HFFc6 (cell line): Measurements from ENCODE around the gene SRSF1. TPM values are rescaled to one million over a fixed set of nuclear protein-coding genes. Genes with fewer than 3 reads are reported as not detected.

Experiments used
- DNase-seq: peaks from one replicate; pipeline ENCODE4 v3.0.0-alpha.2; 2018
- H3K27ac Mint-ChIP-seq: 2 replicates; pipeline ENCODE4 v1.8.0; 2020; ENCODE audit warnings: mild to moderate bottlenecking, mixed read lengths
- H3K27me3 Mint-ChIP-seq: 2 replicates; pipeline ENCODE4 v1.8.0; 2021; ENCODE audit warnings: mild to moderate bottlenecking, moderate library complexity, mixed read lengths; ENCODE audit not compliant: insufficient read depth
- H3K36me3 Mint-ChIP-seq: 2 replicates; pipeline ENCODE4 v1.8.0; 2021; ENCODE audit warnings: low read depth, mixed read lengths
- H3K4me1 Mint-ChIP-seq: 2 replicates; pipeline ENCODE4 v1.8.0; 2020; ENCODE audit warnings: low read depth, mixed read lengths
- H3K4me3 Mint-ChIP-seq: 2 replicates; pipeline ENCODE4 v1.8.0; 2020; ENCODE audit warnings: mild to moderate bottlenecking, moderate library complexity, mixed read lengths
- H3K9me3 Mint-ChIP-seq: 2 replicates; pipeline ENCODE4 v1.8.0; 2020; ENCODE audit warnings: mild to moderate bottlenecking, mixed read lengths
- CTCF ChIP-seq: fragments of 200-600 bp; sonication (generic); IDR thresholded peaks from 2 replicates; pipeline ENCODE4 v1.5.0; 2021; ENCODE audit warnings: antibody characterized with exemption, mild to moderate bottlenecking
- total RNA-seq, 6 experiments: library from RNA; stranded (reverse); fragmentation: NEBNext Ultra II Directional; extraction: Animal tissue kit (Norgen Biotek cat#: 25700); gene quantifications; 2 replicates in 1 of 6; 3 replicates in 5 of 6; pipeline ENCODE4 v1.2.3, GENCODE V29; 2021

Gene SRSF1
- total RNA-seq, 6 experiments from 2014 or later, result 216 to 296 (median 271) TPM

- H3K27me3 Mint-ChIP-seq, result 0 out of 2 replicates have a peak, but pooled peaks cover 3% of the 10 kb centered on the region
- peak overlapping the region; percentile 78 for H3K27ac Mint-ChIP-seq
- TF ChIP-seq CTCF, result no peak
- peaks cover 70% of the 10 kb centered on the region for H3K4me1 Mint-ChIP-seq
- peak overlapping the region; percentile 97 for H3K4me3 Mint-ChIP-seq
- DNase-seq, result no peak
- no peaks in the 10 kb centered on the region for H3K9me3 Mint-ChIP-seq
- H3K36me3 Mint-ChIP-seq, result peaks cover 67% of the 10 kb centered on the region
Observed at GRCh38 chr17:58002973-58003372, 4.1 kb downstream of the SRSF1 start.

GRCh38 chr17:58002154-58002948 is 4.7 kb downstream of the SRSF1 start:
- Mint-ChIP-seq H3K9me3 (no peaks in the 10 kb centered on the region), H3K36me3 (peaks cover 70% of the 10 kb centered on the region), H3K4me1 (peaks cover 65% of the 10 kb centered on the region), H3K4me3 (peak overlapping the region; percentile 97), H3K27me3 (0 out of 2 replicates have a peak, but pooled peaks cover 3% of the 10 kb centered on the region), H3K27ac (peak overlapping the region; percentile 78)
- DNase-seq, result no peak
- peak; percentile 35; the same call in 1 of the 2 replicates for TF ChIP-seq CTCF

GRCh38 chr17:58001461-58002124 is 5.5 kb downstream of the SRSF1 start:
- Mint-ChIP-seq H3K4me1 (peaks cover 65% of the 10 kb centered on the region), H3K9me3 (no peaks in the 10 kb centered on the region), H3K27me3 (peaks cover 3% of the 10 kb centered on the region; the same call in 1 of the 2 replicates), H3K36me3 (peaks cover 73% of the 10 kb centered on the region), H3K27ac (peak overlapping the region; percentile 62; the same call in 1 of the 2 replicates), H3K4me3 (no peak overlapping the region)
- DNase-seq, result no peak
- TF ChIP-seq CTCF, result no peak

- Mint-ChIP-seq H3K9me3 (no peaks in the 10 kb centered on the region), H3K27ac (peak overlapping the region; percentile 73), H3K4me3 (no peak overlapping the region), H3K4me1 (peaks cover 65% of the 10 kb centered on the region), H3K27me3 (peaks cover under 1% of the 10 kb centered on the region), H3K36me3 (peaks cover 62% of the 10 kb centered on the region)
- peak; percentile 76 for DNase-seq
- TF ChIP-seq CTCF, result peak; percentile 97
Observed at GRCh38 chr17:57999496-58000017, 7.5 kb downstream of the SRSF1 start.

GRCh38 chr17:57999010-57999495 is 8.0 kb downstream of the SRSF1 start:
- H3K4me3 Mint-ChIP-seq, result no peak overlapping the region
- no peak for DNase-seq
- no peak for TF ChIP-seq CTCF

More at GRCh38 chr17:57999010-57999495, 8.0 kb downstream of the SRSF1 start:
- Mint-ChIP-seq H3K27ac (peak overlapping the region; percentile 73), H3K36me3 (peaks cover 62% of the 10 kb centered on the region), H3K4me1 (peaks cover 65% of the 10 kb centered on the region), H3K9me3 (no peaks in the 10 kb centered on the region), H3K27me3 (peaks cover 3% of the 10 kb centered on the region)
